Measurements from ENCODE around the gene YJU2.

YJU2 gene

GRCh38 chr19:4298810-4299550 lies 52.1 kb downstream of the YJU2 start:
- TF ChIP-seq GATA3 (IDR thresholded peaks at IDR 0.05; ENCODE audit: low read depth, low read length) (no peak), GATA2 (IDR thresholded peaks at IDR 0.05; ENCODE audit: low read depth, low read length) (no peak)

DNA sequence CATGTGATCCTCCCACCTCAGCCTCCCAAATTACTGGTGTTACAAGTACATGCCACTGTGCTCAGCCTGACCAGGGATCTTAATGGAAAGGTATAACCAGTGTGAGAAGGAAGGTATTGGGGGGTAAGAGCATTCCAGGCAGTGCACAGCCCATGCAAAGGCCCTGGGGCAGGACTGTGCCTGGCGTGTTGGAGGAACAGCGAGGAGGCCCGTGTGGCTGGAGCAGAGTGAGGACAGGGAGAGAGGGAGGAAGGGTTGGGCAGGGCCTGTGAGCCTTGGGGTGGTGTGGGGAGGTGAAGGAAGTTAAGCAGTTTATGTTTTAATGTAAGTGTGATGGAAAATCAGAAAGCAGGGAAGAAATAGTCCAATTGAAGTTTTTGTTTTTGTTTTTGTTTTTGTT lies 53.7 kb downstream of the YJU2 start:
- TF ChIP-seq GATA3 (IDR thresholded peaks at IDR 0.05; ENCODE audit: low read depth, low read length) (no peak), GATA2 (IDR thresholded peaks at IDR 0.05; ENCODE audit: low read depth, low read length) (no peak)

GRCh38 chr19:4301590-4302242 lies 54.8 kb downstream of the YJU2 start:
- TF ChIP-seq GATA3 (IDR thresholded peaks at IDR 0.05; ENCODE audit: low read depth, low read length) (no peak), GATA2 (IDR thresholded peaks at IDR 0.05; ENCODE audit: low read depth, low read length) (no peak)

DNA sequence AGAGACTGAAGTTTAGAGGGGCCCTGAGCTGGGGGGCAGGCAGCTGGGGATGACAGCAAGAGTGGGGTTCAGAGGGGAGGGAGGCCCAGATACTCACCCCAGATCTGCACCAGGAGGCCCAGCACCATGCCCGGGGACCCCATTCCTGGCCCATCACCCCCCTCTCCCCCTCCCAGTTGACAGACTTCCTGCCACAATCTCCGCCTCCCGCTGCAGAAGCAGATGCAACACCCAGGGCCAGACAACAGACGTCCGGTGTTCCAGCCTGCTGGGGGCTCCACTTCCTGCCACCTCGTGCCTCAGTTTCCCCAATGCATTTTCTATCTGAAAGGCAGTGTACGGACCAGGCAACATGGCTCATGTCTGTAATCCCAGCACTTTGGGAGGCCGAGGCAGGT lies 55.4 kb downstream of the YJU2 start, which contains the start of gene TMIGD2:
TSS of gene TMIGD2 (minus strand) at position 147 of the 398 bp plus-strand sequence. CDS start at position 143, 4 bp downstream.
- TF ChIP-seq GATA3 (IDR thresholded peaks at IDR 0.05; ENCODE audit: low read depth, low read length) (no peak), GATA2 (IDR thresholded peaks at IDR 0.05; ENCODE audit: low read depth, low read length) (no peak)

DNA sequence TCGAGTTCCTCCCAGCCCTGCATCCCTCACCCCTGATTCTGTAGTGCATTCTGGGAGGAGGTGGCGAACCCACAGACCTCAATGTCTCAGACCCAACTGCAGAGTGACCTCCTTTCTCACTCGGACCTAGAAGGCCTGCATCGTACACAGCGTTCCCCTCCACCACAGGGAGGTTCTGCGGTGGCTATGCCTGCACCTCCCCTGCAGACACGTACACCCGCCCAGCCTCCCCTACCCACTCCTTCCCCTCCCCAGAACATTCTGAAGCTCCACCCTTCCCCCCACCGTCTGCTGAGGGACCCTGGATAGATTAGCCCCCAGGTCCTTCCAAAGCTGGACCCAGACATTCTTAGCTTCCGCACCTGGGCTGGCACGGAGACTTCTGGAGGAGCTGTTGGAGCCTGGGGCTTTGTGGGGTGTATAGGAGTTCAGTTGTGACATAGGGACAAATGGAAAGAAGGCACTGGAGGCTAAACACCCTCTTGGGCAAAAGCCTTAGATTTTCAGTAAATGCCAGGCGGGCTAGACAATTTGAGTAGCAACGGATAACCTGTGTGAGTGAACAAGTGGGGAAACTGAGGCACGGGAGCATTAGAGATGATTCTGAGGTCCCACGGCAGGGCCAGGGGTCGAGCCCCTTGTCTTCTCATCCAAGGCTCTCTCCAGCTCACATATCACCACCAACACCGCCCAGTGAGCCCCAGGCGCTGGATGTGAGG lies 57.1 kb downstream of the YJU2 start:
- no peak for TF ChIP-seq GATA3 (IDR thresholded peaks at IDR 0.05; ENCODE audit: low read depth, low read length)
- TF ChIP-seq GATA2 (IDR thresholded peaks at IDR 0.05; ENCODE audit: low read depth, low read length), result no peak

DNA sequence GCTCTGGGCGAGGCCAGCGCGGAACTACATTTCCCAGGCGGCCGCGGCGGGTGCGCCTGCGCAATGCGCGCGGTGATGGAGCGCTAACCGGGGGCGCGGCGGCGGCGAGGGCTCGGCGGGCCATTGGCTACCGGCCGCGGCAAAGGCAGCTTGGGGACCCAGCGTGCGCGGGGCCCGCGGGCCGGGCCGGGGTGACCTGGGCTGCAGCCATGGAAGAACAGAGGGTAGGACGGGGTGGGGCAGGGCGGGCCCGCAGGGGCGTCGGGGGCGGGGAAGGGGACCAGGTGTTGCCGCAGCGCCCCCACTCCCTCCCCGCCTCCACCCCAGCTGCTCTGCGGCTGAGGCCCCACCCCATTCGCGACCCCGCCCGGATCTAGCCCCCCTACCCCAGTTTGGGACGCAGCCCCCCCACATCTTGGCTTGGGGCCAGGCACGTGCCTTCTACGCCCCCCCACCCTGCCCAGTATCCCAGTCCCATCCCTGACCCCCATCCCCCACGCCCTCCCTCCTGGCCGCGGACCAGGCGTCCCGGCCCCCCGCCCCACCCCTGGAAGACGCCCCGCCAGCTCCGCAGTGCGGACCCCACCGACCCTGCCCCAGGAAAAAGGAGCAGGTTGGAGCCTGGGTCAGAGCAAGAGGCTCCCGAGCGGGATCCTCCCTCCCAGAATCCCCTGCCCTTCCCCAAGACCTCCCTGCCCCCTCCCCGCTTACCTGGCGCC lies 57.8 kb downstream of the YJU2 start, which contains the start of gene FSD1:
TSS of gene FSD1 (plus strand) at position 61 of the 719 bp plus-strand sequence. CDS start at position 210, 149 bp downstream.
- TF ChIP-seq GATA3 (IDR thresholded peaks at IDR 0.05; ENCODE audit: low read depth, low read length) (no peak), GATA2 (IDR thresholded peaks at IDR 0.05; ENCODE audit: low read depth, low read length) (no peak)

GRCh38 chr19:4305257-4305612 lies 58.4 kb downstream of the YJU2 start:
- TF ChIP-seq GATA3 (IDR thresholded peaks at IDR 0.05; ENCODE audit: low read depth, low read length) (no peak), GATA2 (IDR thresholded peaks at IDR 0.05; ENCODE audit: low read depth, low read length) (no peak)

DNA sequence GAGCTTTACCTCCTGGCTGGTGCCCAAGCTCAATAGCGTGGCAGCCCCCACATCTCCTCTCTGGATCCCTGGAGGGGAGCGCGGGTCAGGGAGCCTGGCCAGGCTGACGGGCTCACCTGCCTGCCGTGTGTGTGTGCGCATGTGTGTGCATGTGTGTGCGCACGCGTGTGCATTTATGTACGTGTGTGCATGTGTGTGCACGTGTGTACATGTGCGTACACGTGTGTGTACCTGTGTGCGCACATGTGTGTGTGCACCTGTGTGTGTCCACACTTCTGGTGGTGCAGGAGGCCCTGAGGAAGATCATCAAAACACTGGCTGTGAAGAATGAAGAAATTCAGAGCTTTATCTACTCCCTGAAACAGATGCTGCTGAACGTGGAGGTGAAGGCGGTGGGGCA lies 58.8 kb downstream of the YJU2 start:
- TF ChIP-seq GATA3 (IDR thresholded peaks at IDR 0.05; ENCODE audit: low read depth, low read length) (no peak), GATA2 (IDR thresholded peaks at IDR 0.05; ENCODE audit: low read depth, low read length) (no peak)

- no peak for TF ChIP-seq GATA3 (IDR thresholded peaks at IDR 0.05; ENCODE audit: low read depth, low read length)
- no peak for TF ChIP-seq GATA2 (IDR thresholded peaks at IDR 0.05; ENCODE audit: low read depth, low read length)
These were observed 63.6 kb downstream of the YJU2 start for GRCh38 chr19:4310247-4311121.

- TF ChIP-seq GATA2 (IDR thresholded peaks at IDR 0.05; ENCODE audit: low read depth, low read length), result no peak
- TF ChIP-seq GATA3 (IDR thresholded peaks at IDR 0.05; ENCODE audit: low read depth, low read length), result no peak
These were observed 67.1 kb downstream of the YJU2 start for GRCh38 chr19:4313847-4314490.

GRCh38 chr19:4316956-4317355 lies 70.1 kb downstream of the YJU2 start:
- TF ChIP-seq GATA2 (IDR thresholded peaks at IDR 0.05; ENCODE audit: low read depth, low read length) (no peak), GATA3 (IDR thresholded peaks at IDR 0.05; ENCODE audit: low read depth, low read length) (no peak)

GRCh38 chr19:4318460-4318859 lies 71.6 kb downstream of the YJU2 start:
- no peak for TF ChIP-seq GATA2 (IDR thresholded peaks at IDR 0.05; ENCODE audit: low read depth, low read length)
- no peak for TF ChIP-seq GATA3 (IDR thresholded peaks at IDR 0.05; ENCODE audit: low read depth, low read length)
